H1 (cell line): Measurements from ENCODE around the gene CASP9.
"Not testable (repeated sequence)": the region's sequence is repeated elsewhere in the genome, so short reads cannot be mapped to it uniquely, and the experiment has no call there.

Source experiments
- CTCF ChIP-seq, 3 experiments: IDR thresholded peaks; 1 replicate in 2 of 3; 2 replicates in 1 of 3; pipeline versions ENCODE4 v1.5.1 to v1.6.1; 2011; ENCODE audit warnings: low read length in 3 of 3, mild to moderate bottlenecking in 3 of 3, inconsistent platforms in 2 of 3, low read depth in 1 of 3, moderate library complexity in 1 of 3; ENCODE audit not compliant: insufficient read depth in 1 of 3; ENCODE audit errors: control extremely low read depth in 1 of 3
- EGR1 ChIP-seq: IDR thresholded peaks from 2 replicates; pipeline ENCODE4 v1.6.1; 2011; ENCODE audit warnings: low read depth, low read length, borderline replicate concordance
- POLR2A ChIP-seq, 2 experiments: IDR thresholded peaks; 1 replicate in 1 of 2; 2 replicates in 1 of 2; pipeline ENCODE4 v1.6.1; 2011; ENCODE audit warnings: low read depth in 2 of 2, low read length in 2 of 2, mild to moderate bottlenecking in 2 of 2; ENCODE audit errors: control extremely low read depth in 1 of 2

GRCh38 chr1:15482455-15482854 lies 41.6 kb downstream of the CASP9 start:
- TF ChIP-seq POLR2A (IDR thresholded peaks at IDR 0.05; ENCODE audit: control extremely low read depth in 1 of 2, low read depth in 2 of 2, low read length in 2 of 2); CTCF (IDR thresholded peaks at IDR 0.05; ENCODE audit: control extremely low read depth in 1 of 3, insufficient read depth in 1 of 3, low read depth in 1 of 3, low read length in 3 of 3); EGR1: not testable (repeated sequence)
